ENCODE measurements around the gene POLR3E.

The POLR3E gene

DNA sequence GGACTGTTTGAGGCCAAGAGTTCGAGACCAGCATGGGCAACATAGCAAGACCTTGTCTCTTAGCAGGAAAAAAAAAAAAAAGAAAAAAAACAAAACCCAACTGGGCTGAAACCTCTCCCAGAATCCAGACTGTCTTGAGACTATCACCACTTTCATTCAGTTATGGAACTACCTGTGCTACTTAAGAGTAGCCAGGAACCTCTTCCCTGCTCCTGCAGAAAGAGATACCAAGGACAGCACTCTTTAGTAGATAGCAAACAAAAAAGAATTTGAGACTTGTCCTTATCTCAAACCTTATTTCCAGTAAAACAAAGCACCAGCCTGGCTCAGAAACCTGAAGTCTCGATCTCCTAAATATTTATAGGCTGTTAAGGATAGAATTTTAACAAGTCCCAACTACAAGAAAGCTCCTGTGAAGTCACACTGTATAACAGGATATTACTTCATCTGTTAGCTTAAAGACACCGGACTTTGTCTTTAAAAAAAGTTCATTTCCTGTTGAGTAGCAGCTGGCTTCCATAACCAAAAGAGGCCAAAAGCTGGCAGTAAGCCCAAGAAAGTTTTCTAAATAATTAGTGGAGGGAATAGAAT lies 72.1 kb downstream of the POLR3E start:
- DNase-seq: peak; percentile 69

DNA sequence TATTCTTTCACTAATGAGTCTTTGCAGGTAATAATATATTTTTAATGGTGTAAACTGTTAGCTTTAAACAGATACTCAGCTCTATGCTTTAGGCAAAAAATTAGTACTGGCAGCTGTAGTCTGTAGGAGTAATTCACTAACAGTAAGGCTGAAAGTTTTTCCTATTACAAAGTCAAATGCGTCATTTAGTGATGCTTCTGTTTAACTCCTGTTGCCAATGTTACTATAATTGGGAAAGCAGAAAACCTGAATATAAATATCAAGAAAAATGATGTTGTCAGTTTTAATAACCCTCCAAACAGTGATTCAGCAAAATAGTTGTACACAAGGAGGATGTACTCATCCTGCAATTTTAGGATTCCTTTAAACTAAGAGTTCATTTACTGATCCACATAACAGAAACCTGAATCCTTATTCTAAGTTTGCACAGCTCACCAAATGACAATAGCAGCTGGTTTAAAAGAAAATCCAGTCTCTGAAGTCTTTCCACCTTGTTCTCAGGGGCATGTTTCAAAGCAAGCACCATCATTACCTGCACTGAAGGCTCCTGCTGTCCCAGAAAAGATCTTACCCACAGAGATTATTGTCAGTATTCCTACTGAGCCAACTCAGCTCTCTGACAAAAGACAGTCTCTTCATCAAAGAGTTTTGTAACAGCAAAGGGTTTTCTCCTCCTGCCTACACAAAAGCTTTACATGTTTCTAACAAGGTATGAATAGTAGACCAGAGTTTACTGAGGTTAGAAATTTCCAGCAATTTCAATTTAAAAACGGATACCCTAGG lies 73.0 kb downstream of the POLR3E start:
- DNase-seq: peak; percentile 8

DNA sequence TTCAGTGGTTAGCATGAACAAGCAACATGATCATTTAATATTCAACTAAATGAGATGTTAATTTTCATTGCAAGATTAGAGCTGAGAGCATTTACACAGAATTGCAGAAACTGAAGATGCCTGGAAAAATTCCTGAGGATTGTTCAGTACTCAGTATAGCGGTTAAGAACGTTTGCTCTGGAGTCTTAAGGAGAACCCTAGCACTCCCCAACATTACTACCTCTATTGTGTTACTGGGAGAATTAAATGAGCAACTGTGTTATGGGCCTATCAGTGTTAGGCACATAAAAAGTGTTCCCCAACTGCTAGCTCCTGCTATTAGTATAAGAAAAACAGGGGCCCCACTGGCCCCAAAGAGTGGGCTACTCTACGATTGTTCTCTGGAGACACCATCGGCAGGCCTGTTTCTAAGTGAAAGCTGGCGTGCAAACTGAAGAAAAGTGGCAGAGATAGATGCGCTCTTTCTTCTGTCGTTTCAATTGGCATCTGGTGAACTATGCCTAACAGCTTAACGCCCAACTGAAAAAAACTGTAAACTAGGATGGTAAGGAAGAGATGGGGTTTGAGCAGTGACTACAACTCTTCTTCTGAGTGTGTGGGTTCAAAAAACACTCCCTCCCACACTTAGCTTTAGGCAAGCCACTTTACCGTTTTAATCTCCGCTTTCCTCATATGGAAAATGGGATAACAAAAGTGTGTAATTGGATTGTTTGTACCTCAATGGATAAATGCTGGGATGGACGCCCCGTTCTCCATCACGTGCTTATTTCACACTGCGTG lies 75.9 kb downstream of the POLR3E start:
- peak; percentile 30 for DNase-seq

DNA sequence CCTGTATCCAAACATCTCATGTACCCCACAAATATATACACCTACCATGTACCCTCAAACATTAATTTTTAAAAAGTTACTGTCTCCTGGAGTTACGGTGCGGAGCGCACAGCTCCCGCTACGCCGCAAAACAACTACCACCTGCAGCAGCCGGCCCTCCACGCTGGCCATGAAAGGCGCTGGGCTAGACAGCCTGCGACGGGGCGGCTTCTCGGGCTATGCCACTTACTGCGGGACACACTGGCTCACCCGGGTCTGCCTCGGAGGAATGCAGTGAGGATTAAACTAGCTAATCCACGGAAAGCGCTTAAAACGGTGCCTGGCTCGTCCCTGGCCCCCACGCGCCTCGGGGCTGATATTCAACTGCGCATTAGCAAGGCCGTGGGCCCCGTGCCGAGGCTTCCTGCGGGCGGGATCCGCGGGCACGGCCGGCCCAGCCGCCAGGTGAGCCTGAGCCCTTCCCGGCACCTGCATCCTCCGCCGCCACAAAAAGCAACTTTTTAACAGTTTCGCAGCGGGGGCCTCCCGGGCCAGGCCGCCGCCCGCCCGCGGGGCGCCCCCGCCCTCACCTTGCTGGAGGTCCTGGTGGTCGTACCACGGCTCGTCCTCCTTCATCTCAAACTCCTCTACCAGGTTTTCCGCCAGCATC lies 76.6 kb downstream of the POLR3E start:
- DNase-seq: peak; percentile 72

DNA sequence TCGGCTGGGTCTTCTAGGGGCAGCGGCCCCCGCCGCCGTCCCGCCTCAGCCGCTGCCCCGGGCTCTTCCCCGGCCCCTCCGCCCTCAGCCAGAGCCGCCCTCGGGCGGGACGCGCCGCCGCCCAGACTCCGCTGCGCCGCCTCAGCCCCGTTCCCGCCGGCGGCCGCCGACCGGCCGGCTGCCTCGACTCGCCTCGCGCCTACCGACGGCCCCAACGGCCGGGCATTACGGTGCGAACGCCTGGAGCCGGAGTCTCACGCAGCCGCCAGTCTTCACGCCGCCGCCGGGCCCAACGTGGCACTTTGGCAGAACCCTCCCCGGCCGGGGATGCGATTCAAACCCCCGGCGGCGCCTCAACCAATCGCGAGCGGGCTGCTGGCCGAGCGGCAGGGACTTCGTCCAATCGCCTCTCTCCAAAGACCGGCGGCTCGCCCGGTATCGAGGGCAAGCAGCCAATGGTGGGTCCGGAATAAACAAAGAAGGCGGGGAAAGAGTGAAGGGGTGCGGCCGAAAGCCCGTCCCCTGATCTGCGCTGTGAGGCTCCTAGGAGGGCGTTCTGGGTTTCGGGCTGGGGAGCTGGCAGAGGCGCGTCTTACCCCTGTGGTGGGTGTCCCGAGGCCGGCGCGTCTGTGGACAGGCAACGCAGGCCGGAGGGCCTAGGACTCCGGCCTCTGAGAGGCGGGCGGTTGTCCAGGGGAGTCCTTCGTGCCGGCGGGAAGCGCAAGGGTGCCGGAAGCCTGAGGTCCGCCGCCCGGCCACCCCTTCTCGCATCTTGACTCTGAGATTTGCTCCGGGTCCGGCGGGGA lies 77.3 kb downstream of the POLR3E start, which contains the start of gene CDR2:
CDR2 (minus strand) TSS at position 309 of the 806 bp plus-strand sequence. CDS start 310 bp downstream, outside the sequence.
- peak; percentile 99 for DNase-seq

DNA sequence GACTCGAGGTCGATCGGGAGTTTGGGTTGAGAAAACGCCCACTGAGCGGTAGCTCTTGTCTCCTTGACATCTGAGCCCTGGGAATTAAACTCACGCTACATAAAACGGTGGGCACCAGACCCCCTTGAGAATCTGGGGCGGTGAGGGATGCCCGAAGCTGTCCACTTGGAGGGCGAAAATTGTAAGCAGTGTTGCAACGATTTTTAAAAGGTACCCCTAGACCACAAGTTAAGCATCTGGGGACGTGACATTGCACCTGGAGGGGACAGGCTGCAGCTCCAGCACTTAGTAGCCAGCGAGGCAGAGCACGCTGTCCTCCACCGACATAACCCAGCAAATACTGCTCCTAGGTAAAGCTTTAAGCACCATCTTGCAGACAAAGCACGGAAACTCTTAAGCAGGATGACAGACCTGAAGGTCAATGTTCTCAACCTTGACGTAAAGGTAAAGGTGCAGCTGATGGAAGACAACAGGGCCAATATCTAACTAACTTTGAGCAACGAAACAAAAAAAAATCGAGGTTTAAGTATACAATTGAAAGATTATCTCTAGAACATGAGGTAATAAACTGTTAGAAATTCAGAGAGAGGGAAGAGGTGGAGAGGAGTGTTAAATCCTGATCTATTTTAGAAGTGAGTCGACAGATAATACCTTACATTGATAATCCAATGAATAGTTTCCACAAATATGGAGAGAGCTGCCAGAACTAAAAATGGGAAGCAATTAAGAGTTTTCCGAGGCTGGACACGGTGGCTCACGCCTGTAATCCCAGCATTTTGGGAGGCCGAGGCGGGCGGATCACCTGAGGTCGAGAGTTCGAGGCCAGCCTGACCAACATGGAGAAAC lies 78.1 kb downstream of the POLR3E start:
- DNase-seq: peak; percentile 53

DNA sequence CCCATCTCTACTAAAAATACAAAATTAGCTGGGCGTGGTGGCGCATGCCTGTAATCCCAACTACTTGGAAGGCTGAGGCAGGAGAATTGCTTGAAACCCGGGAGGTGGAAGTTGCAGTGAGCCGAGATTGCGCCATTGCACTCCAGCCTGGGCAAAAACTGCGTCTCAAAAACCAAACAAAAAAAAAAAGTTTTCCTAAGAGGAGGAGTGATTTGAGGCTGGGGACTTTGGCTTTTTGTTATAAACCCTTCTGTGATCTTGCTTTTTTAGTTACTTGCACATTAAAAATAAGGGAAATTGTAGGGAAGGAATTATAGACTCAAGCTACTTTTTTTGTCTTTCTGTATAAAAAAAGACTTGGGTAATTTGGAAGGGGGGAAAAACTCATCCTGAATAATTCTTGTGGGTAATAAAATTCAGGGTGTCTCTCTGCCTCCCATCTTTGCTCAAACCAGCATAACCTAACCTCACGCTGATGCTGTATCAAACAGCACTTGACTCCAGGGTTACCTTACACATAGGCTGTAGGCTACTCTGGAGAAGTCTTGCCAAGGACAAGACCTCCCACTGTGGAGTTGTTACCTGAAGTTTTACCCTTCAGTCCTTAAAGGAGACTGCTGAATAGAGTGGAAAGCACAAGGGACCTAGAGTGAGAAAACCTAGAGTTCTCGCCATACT lies 78.9 kb downstream of the POLR3E start:
- DNase-seq: no peak

DNA sequence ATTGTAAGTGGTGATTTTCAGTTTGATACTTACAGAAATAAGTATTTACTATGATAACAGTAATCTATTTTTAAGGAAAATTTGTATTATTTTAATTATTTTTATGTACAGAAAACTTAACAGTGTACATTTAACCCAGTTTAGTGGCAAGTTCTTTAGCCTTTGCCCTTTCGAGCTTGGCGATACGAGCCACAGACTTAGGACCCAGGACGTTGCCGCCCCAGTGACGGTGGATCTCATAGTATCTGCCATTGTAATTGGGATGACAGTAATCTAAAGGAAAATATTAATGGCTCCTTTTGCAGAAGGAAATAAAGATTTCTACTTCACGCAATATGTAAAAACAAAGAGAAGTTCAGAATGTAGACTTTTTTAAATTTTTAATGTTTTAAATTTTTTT lies 82.4 kb downstream of the POLR3E start:
- DNase-seq: no peak

DNA sequence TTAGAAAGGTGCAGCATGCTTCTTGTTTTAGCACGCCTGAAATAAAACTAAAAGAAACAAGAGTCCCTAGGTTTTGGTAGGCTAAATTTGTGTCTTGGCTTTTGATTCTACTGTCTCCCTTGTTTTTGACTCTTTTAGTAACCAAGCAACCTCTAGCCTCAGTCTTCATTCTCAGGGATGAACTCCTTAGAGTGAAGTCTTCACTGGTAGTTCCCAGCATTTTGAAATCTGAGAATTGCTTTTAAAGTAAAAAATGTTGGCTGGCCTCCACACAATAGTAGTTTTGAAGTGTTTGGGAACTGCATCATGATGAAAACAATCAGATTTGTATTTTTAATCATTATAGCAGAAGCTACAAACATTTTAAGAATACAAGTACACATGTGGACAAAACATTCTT lies 83.3 kb downstream of the POLR3E start:
- no peak for DNase-seq

DNA sequence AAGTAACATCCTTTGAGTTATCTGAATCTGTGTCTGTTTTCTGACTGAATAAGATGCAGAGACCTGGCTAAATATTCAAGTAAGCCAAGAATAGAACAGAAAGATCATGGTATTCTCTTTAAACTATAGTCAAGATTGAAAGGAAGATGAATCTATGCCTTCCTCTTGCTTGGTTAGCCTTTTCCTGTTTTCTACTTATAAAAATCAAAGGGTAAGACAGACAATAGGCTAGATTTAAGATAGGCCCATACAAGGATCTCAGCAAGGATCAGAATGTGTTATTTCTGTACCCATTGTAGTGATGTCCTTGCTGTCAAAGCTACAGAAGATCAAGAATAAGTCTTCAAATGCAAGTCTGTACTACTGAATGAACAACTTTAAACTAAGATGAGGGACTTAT lies 84.2 kb downstream of the POLR3E start:
- DNase-seq: no peak

DNA sequence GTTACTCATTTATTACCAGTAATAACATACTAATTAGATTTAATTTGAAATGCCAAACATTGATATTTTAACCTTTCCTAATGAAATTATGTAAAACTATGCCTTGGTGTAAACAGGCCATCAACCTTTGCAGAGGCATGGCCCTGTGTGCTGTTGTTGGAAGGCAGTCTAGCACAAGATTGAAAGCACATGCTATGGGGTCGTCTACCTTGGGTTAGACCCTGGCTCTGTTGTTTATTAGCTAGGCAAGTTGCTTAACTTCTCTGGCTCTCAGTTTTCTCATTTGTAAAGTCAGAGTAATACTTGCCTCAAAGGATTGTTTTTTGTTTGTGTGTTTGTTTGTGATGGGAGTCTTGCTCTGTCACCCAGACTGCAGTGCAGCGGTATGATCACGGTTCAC lies 86.6 kb downstream of the POLR3E start:
- DNase-seq: no peak
